ENCODE results near the gene EEFSEC.
A peak's percentile ranks its signal among the peaks of the same experiment; 100 is the strongest.

The EEFSEC gene, protein sequence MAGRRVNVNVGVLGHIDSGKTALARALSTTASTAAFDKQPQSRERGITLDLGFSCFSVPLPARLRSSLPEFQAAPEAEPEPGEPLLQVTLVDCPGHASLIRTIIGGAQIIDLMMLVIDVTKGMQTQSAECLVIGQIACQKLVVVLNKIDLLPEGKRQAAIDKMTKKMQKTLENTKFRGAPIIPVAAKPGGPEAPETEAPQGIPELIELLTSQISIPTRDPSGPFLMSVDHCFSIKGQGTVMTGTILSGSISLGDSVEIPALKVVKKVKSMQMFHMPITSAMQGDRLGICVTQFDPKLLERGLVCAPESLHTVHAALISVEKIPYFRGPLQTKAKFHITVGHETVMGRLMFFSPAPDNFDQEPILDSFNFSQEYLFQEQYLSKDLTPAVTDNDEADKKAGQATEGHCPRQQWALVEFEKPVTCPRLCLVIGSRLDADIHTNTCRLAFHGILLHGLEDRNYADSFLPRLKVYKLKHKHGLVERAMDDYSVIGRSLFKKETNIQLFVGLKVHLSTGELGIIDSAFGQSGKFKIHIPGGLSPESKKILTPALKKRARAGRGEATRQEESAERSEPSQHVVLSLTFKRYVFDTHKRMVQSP

DNA sequence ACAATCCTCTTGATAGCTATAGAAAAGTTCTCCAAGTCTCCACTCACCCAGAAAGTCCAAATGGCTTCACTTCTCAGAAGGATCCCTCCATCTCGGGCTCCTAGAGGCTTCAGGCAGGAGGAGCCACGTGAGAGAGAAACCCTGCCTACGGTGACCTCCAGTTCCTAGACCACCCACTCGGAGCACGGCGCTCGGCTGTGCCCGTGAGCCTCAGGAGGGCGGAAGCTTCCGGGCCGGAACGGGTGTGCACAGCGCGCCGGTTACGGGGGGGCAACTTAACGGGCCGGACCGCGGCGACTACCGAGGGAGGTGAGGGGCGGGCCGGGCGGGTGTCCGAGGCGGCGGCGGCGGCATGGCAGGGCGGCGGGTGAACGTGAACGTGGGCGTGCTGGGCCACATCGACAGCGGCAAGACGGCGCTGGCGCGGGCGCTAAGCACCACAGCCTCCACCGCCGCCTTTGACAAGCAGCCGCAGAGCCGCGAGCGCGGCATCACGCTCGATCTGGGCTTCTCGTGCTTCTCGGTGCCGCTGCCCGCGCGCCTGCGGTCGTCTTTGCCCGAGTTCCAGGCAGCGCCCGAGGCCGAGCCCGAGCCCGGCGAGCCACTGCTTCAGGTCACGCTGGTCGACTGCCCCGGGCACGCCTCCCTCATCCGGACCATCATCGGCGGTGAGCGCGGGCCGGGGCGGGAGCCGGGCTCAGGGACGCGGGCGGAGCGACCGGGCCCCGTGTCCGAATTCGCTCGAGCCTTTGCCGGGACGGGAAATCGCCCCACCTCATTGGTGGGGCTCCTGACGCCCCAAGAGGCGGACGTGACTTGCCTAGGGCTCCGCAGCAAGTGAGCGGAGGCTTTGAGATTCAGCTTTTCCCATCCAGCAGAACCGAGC lies at the start of gene EEFSEC:
Gene EEFSEC (plus strand): TSS at position 326 of the 886 bp plus-strand sequence. CDS start 27 bp downstream, at position 353.
- H3K27ac Mint-ChIP-seq = peak within 1 kb of the TSS; percentile 93
- peaks cover 26% of the 10 kb centered on the region for H3K36me3 Mint-ChIP-seq (ENCODE audit: low read depth)
- H3K9me3 Mint-ChIP-seq = peaks cover 4% of the 10 kb centered on the region
- peaks cover 19% of the 10 kb centered on the region for H3K4me1 Mint-ChIP-seq
- ATAC-seq (peak; percentile 94), DNase-seq (peak; percentile 92)
- no peaks in the 10 kb centered on the region for H3K27me3 Mint-ChIP-seq
- H3K4me3 Mint-ChIP-seq = peak within 1 kb of the TSS; percentile 91

DNA sequence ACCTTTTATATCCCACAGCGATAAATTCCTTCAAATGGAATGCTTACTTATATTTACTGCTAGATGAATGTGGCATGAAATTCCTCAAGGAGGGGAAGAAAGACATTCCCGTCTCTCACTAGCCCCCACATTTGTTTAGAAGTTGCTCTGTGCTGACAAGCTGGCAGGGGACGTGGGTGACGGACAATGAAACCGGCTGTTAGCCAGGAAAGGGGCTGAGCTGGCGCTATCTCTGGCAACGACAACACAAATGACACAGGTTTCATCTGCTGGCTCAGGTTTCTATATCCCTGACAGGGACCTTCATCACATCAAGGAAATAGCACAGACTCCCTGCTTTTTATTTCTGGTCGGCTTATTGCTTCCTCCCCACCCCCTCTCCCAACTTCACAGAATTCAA lies 45.4 kb upstream of the EEFSEC start:
- H3K27ac Mint-ChIP-seq = no peak overlapping the region
- H3K9me3 Mint-ChIP-seq = no peaks in the 10 kb centered on the region
- ATAC-seq = no peak
- peaks cover 18% of the 10 kb centered on the region for H3K4me1 Mint-ChIP-seq
- H3K36me3 Mint-ChIP-seq (ENCODE audit: low read depth) = peaks cover 54% of the 10 kb centered on the region
- no peak overlapping the region for H3K4me3 Mint-ChIP-seq
- H3K27me3 Mint-ChIP-seq = no peaks in the 10 kb centered on the region
- DNase-seq = no peak

DNA sequence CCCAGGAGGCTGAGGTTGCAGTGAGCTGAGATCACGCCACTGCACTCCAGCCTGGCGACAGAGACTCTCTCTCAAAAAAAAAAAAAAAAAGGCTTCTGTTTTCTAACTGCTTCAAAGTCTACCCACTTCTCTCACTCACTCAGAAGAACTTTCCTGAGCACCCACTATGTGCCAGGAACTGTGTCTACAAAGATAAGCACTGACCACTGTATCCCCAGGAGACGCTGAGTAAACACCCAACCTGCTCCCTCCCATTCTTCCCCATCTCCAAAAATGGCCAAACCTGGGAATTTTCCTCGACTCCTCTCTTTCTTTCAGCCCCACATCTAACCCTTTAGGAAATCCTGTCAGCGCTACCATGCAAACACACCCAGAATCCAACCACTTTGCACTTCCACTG lies 42.1 kb upstream of the EEFSEC start:
- no peaks in the 10 kb centered on the region for H3K27me3 Mint-ChIP-seq
- H3K27ac Mint-ChIP-seq = peak overlapping the region; percentile 90
- no peak for ATAC-seq
- peaks cover 39% of the 10 kb centered on the region for H3K4me1 Mint-ChIP-seq
- no peak for DNase-seq
- peaks cover 68% of the 10 kb centered on the region for H3K36me3 Mint-ChIP-seq (ENCODE audit: low read depth)
- no peak overlapping the region for H3K4me3 Mint-ChIP-seq
- no peaks in the 10 kb centered on the region for H3K9me3 Mint-ChIP-seq

DNA sequence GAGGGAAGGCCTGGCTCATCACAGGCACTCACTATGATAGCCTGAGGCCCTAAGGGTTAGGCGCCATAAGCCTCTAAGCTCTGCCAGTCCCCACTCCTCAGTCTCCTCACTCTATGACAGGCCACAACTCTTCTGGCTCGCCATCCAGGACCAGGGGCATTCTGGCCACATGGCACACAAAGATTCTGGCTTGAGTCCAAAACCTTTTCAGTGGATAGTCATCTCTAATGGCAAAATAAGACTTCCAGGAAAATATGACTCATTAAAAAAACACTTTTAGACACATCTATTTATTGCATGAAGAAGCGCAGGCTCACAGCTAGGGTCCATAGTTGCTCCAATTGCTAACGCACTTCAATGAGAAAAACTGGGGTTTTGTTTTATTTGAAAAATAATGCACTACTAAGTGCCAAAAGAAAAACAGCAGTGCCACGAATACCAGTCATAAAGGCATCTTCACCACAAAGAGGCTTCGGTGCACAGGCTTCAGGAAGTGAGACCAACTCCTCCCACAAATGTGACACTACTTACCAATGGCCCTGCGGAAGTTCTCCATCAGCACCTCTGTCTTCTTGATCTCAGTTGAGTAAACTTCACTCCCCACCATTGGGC lies 40.8 kb upstream of the EEFSEC start:
- peaks cover 39% of the 10 kb centered on the region for H3K4me1 Mint-ChIP-seq

DNA sequence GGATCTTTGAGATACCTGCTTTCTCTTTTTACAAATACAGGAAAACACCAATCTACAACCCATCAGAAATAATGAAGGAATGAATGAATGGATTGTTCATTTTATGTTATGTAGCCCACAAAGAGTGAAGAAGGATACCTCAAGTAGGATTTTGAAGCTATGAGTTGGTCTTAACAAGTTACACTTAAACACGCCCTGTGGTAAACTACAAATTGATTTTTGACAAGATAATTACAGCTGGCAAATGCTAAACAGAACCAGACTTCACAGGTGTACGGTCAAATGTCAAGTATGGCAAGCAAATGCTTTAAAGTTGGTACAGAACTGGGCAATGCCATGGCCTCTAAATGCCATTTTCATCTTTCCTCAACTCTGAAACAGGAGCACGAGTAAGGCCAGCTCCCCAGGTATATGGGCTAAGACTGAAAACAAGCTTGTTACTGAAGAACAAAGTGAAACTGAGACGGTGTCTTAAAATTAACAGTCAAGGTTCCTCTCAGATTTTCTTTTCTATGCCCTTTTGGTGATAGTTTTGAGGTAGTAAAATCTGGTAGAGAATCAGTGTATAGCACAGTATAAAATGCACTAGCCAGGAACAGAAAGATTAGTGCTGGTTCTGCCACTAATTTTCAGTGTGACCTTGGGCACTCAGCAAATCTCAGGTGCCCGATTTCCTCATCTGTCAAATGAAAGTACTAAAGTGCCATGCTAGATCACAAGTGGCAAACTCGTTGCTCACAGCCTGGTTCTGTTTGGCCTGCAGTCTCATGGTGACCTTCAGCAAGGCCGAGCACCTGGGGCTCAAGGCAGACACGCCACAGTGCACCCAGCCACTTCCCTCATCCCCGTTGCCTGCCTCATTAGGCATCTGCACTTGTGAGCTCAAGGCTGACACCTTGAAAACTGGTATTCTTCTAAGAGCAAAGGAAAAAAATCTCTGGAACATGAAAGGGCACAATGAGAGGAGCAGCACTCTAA lies 39.2 kb upstream of the EEFSEC start:
- Mint-ChIP-seq H3K9me3 (no peaks in the 10 kb centered on the region), H3K27ac (peak overlapping the region; percentile 49), H3K4me1 (peaks cover 45% of the 10 kb centered on the region), H3K4me3 (peak overlapping the region; percentile 58), H3K27me3 (no peaks in the 10 kb centered on the region), H3K36me3 (ENCODE audit: low read depth) (peaks cover 75% of the 10 kb centered on the region)
- no peak for ATAC-seq
- no peak for DNase-seq

More for the DNA sequence above, 40.8 kb upstream of the EEFSEC start:
- Mint-ChIP-seq H3K36me3 (ENCODE audit: low read depth) (peaks cover 69% of the 10 kb centered on the region), H3K27ac (peak overlapping the region; percentile 90), H3K4me3 (peak overlapping the region; percentile 47), H3K9me3 (no peaks in the 10 kb centered on the region), H3K27me3 (no peaks in the 10 kb centered on the region)
- peak; percentile 92 for ATAC-seq
- DNase-seq = peak; percentile 28

DNA sequence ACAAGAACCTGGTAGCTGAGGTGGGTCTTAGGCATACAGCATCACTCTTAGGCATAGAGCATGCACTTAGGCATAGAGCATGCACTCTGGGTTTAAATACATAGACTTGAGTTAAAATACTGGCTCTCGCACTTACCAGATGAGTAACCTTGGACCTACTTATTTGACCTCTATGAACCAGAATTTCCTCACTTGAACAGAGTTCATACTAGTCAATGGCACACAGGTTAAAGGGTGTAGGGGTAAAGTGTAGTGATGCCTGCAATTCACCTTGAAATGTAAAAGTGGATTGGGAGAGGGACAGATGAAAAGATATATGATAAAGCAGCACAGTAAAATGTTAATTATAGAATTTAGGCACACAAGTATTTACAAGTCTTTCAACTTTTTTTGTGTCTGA lies 31.3 kb upstream of the EEFSEC start:
- DNase-seq = no peak
- Mint-ChIP-seq H3K4me3 (peak overlapping the region; percentile 96), H3K9me3 (peaks cover 5% of the 10 kb centered on the region), H3K27ac (peak overlapping the region; percentile 96), H3K36me3 (ENCODE audit: low read depth) (peaks cover 37% of the 10 kb centered on the region), H3K27me3 (no peaks in the 10 kb centered on the region), H3K4me1 (peaks cover 34% of the 10 kb centered on the region)
- ATAC-seq = no peak

DNA sequence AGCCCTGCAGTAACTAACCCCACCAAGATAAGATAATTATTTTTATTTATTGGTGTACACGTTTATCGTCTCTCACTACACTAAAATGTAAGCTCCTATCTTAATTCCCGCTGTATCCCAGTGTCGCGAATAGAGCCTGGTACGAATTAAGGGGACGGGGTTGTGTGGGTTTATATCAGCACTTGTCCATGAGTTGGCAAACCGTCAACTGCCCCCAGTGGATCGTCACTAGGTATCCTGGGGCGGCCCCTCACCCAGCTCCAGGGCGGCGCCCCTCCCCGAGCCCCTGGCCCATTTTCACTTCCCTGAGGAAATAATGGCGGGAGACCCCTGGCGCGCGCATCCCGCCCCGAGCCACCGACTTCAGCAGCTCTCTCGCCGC lies 30.1 kb upstream of the EEFSEC start:
- peaks cover 5% of the 10 kb centered on the region for H3K9me3 Mint-ChIP-seq
- ATAC-seq (no peak), DNase-seq (no peak)
- peaks cover 27% of the 10 kb centered on the region for H3K36me3 Mint-ChIP-seq (ENCODE audit: low read depth)
- peaks cover 34% of the 10 kb centered on the region for H3K4me1 Mint-ChIP-seq
- no peaks in the 10 kb centered on the region for H3K27me3 Mint-ChIP-seq
- peak overlapping the region; percentile 96 for H3K27ac Mint-ChIP-seq
- peak overlapping the region; percentile 96 for H3K4me3 Mint-ChIP-seq

DNA sequence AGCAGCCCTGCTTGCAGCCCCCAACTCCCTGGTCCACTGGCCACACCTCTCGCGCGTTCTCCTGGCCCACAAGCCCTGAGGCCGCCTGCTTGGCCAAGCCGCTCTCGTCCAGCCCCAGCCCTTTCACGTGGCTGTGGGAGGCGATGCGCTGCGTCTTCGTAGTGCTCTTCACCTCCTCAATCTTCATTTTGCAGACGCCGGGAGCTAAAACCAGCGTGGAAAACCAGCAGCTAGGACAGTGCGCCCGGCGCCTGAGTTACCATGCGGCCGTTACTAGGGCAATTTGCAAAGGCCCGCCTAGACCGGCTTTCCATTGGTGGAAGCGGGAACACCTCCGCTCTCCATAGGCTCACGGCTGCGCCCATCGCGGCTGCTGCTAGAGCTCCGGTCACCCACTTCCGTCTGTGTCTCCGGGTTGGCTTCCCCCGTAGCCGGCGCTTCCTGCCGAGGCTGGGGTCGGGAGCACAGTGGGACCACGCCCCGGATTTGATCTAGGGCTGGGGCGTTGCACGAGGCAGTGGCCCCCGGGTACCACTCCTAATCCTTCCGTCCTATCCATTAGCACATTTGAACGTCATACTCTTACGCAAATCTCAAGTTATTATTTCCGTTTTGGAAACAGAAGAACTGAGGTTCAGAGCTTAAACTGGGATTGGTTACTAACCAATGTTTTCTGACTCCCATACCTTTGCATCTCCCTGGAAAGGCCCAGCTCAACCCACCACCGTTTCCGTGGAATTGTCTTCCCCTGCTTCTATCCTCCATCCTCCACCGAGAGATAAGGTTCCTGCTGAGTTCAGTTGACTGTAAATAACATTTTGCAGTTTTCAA lies 29.5 kb upstream of the EEFSEC start, which contains the start of gene RUVBL1:
Gene RUVBL1 (minus strand): TSS at position 275 of the 831 bp plus-strand sequence. CDS start 88 bp downstream, at position 187.
- H3K4me1 Mint-ChIP-seq = peaks cover 30% of the 10 kb centered on the region
- peaks cover 5% of the 10 kb centered on the region for H3K9me3 Mint-ChIP-seq
- H3K4me3 Mint-ChIP-seq = peak within 1 kb of the TSS; percentile 96
- H3K27me3 Mint-ChIP-seq = no peaks in the 10 kb centered on the region
- DNase-seq = peak; percentile 96
- peak within 1 kb of the TSS; percentile 96 for H3K27ac Mint-ChIP-seq
- peaks cover 20% of the 10 kb centered on the region for H3K36me3 Mint-ChIP-seq (ENCODE audit: low read depth)
- ATAC-seq = peak; percentile 99

DNA sequence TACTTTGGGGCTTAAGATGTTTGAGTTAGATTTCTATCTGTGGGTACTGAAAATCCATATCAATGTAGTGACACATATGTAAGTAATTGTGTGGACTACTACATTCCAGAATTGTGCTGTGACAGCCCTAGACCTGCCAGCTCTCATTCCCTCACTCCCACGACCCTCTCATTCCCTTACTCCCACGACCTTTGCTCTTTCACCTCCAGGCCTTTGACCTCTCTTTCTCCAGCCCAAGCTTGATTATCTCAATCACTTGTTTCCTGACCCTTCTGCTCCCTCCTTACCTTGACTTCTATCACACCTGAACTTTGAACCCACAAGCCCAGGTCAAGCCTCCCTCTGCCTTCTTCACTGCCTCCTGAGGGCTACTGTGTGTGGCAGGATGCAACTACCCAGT lies 26.0 kb upstream of the EEFSEC start:
- H3K4me3 Mint-ChIP-seq = no peak overlapping the region
- DNase-seq = no peak

DNA sequence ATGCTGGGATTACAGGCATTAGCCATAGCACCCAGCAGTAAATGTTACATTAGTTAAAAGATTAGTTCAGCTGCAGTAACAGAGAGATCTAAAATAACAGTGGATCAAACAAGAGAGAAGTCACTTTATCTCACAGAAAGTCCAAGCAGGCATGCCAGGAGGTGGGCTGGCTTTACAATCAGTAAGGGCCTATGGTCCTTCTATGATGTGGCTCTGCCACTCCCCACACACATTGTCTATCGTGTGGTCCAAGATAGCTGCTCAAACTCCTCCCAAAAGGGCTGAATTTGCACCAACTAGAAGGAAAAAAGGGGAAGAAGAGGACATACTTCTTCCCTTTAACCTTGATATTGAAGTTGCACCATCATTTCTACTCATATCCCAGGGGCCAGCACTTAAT lies 25.0 kb upstream of the EEFSEC start:
- Mint-ChIP-seq H3K4me1 (peaks cover 12% of the 10 kb centered on the region), H3K4me3 (no peak overlapping the region), H3K9me3 (peaks cover 5% of the 10 kb centered on the region), H3K27me3 (no peaks in the 10 kb centered on the region), H3K36me3 (ENCODE audit: low read depth) (peaks cover 2% of the 10 kb centered on the region), H3K27ac (no peak overlapping the region)
- ATAC-seq = no peak
- DNase-seq = no peak

More for the DNA sequence above, 26.0 kb upstream of the EEFSEC start:
- Mint-ChIP-seq H3K27me3 (no peaks in the 10 kb centered on the region), H3K36me3 (ENCODE audit: low read depth) (peaks cover 4% of the 10 kb centered on the region), H3K9me3 (peaks cover 5% of the 10 kb centered on the region), H3K27ac (no peak overlapping the region), H3K4me1 (peaks cover 17% of the 10 kb centered on the region)
- no peak for ATAC-seq

DNA sequence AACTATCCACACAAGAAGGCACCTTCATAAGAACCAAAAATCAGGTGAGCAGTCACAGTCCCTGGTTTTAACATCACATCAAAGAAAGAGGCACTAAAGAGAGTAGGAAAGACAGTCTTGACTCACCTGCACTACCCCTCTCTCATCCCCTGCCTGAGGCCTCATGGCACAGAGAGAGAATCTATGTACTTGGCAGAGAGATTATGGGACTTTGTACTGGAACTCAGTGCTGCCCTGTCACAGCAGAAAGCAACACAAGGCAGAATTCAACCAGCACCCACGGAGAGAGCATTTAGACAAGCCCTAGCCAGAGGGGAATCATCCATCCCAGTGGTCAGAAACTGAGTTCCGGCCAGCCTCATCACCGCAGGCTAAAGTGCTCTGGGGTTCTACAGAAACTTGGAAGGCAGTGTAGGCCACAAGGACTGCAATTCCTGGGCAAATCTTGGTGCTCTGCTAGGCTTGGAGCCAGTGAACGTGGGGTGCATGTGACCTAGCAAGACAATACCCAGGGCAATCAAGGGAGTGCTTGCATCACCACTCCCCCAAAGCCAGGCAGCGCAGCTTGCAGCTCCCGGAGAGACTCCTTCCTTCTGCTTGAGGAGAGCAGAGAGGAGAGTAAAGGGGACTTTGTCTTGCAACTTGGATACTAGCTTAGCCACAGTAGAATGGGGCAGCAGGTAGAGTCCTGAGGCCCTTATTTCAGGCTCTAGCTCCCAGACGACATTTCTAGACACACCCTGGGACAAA lies 21.2 kb upstream of the EEFSEC start:
- no peaks in the 10 kb centered on the region for H3K4me1 Mint-ChIP-seq
- ATAC-seq = no peak

DNA sequence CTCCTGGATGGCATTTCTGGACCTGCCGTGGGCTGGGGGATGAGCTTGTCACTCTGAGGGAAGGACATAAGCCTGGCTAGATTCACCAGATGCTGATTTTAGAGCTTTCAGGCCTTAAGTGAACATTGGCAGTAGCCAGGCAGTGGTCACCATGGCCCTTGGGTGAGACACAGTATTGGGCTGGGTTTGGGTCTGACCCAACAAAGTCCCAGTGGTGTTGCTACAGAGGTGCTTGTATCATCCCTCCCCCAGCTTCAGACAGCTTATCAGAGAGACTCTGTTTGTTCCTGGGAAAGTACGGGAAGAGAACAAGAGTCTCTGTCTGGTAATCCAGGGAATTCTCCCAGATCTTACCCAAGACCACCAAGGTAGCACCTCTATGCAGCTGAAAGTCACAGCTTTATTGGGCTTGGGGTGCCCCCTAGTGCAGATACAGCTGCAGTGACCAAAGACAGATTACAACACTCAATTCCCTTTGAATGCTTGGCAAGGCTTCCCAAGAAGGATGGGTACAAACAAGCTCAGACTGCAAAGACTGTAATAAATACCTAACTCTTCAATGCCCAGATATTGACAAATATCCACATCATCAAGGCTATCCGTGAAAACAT lies 19.9 kb upstream of the EEFSEC start:
- no peak overlapping the region for H3K4me3 Mint-ChIP-seq
- ATAC-seq (no peak), DNase-seq (peak; percentile 44)
- H3K27ac Mint-ChIP-seq = no peak overlapping the region
- no peaks in the 10 kb centered on the region for H3K9me3 Mint-ChIP-seq
- no peaks in the 10 kb centered on the region for H3K36me3 Mint-ChIP-seq (ENCODE audit: low read depth)
- H3K4me1 Mint-ChIP-seq = no peaks in the 10 kb centered on the region
- peaks cover 4% of the 10 kb centered on the region for H3K27me3 Mint-ChIP-seq

More for the DNA sequence above, 21.2 kb upstream of the EEFSEC start:
- Mint-ChIP-seq H3K36me3 (ENCODE audit: low read depth) (no peaks in the 10 kb centered on the region), H3K9me3 (no peaks in the 10 kb centered on the region), H3K27me3 (peaks cover 4% of the 10 kb centered on the region), H3K4me3 (no peak overlapping the region), H3K27ac (no peak overlapping the region)
- DNase-seq = no peak

Data from activated naive CD8-positive, alpha-beta T cell treated with anti-CD3 and anti-CD28 coated beads, Interleukin-2, amount 50 U/mL, for 24 hours (primary cell).